Urinary bladder (tissue), 4 donors: ENCODE data around the gene KCTD3. TPM values are rescaled to one million over a fixed set of nuclear protein-coding genes. Genes with fewer than 3 reads are reported as not detected.

Experiments used
- DNase-seq: peaks from one replicate; pipeline ENCODE4 v3.0.0-alpha.2; 2015; ENCODE audit errors: extremely low spot score
- H3K27ac ChIP-seq: one replicate; pipeline ENCODE4 v1.5.1; 2013; ENCODE audit warnings: low read depth, mild to moderate bottlenecking, moderate library complexity
- H3K36me3 ChIP-seq: one replicate; pipeline ENCODE4 v1.6.1; 2013; ENCODE audit warnings: mild to moderate bottlenecking, moderate library complexity; ENCODE audit not compliant: insufficient read depth
- H3K4me1 ChIP-seq: one replicate; pipeline ENCODE4 v1.6.1; 2013; ENCODE audit warnings: mild to moderate bottlenecking, moderate library complexity; ENCODE audit not compliant: insufficient read depth
- H3K4me3 ChIP-seq: one replicate; pipeline ENCODE4 v1.5.1; 2013; ENCODE audit warnings: low read depth, low read length
- WGBS: extraction: QIAGEN DNeasy Blood & Tissue Kit; methylation state at CpG from one replicate; pipeline ENCODE4 v1.1.7; 2013; 5-methylcytosine and 5-hydroxymethylcytosine counted together
- polyA plus RNA-seq: library from polyadenylated mRNA; stranded (reverse); fragments of 200-250 nt; gene quantifications from one replicate; pipeline ENCODE4 v1.2.3, GENCODE V29; 2013
- total RNA-seq: library from RNA; depleted of rRNA; stranded (reverse); fragments of >200 nt; gene quantifications from one replicate; pipeline ENCODE4 v1.2.3, GENCODE V29; 2014
- donor health status: healthy with polysubstance abuse.
- donor health status: healthy.

Gene KCTD3
- total and polyA plus RNA-seq, 2 donors = 37.8 to 93.6 TPM

DNA sequence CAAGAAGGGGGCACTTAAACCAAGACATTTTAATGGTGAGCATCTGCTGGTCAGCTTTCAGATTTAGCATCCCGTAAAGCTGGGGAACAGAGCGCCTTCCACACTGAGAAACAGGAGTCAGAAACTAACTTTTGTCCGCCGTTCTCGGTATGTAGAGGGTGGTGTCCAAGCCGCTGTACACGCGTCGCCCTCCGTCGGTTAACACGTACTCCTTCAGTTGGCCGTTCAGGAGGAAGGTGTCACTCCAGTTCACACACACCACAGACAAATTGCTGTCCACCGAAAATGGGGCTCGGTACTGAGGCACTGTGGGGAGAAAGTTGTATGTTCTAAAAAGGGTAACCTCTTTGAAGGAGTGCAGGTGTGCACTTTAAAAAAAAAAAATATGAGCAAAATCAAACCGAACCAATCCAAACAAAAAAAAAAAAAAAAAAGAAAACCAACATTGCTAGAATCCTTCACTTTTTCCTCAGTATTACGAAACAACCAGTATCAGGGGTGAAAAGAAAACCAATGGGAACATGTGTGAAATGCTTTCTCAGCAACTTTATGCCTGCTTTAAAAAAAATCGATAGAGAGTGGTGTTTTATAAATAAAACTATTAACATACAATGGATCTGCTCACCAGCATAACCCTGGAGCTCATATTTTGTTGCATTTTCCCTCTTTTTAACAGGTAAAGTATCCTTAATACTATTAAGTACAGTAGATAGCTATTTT lies 73.5 kb downstream of the KCTD3 start:
- Histone ChIP-seq H3K4me1 (peaks cover 1% of the 10 kb centered on the region), H3K36me3 (no peaks in the 10 kb centered on the region), H3K4me3 (no peak overlapping the region), H3K27ac (no peak overlapping the region)
- 92% methylated on average over 18 of the region's 18 CpGs for WGBS
- DNase-seq = no peak

DNA sequence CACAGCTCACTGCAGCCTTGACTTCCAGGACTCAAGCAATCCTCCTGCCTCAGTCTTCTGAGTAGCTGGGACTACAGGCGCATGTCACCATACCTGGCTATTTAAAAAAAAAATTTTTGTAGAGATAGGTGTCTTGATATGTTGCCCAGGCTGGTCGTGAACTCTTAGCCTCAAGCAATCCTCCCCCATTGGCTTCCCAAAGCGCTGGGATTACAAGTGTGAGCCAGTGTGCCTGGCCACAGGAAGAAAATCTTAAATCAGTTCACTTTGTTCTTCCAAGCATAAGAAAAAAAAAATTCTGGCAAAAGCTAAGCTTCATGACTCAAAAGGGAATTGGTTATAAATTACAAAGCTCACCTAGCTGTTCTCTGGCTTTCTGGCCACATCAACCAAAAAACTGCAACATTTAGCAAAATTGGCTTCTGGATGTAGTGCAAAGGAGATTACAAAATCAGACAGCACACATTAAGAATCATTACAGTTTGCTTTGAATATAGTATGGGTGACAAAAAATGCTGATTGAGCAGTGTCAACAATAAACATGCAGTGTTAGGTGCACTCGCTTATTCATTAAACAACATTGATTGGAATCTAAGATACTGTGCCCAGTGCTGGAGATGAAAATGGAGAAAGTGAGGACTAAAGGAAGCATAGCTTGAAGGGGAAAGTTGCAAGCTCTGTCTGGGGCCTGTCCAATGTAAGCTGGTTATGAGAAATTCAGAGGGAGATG lies 76.7 kb downstream of the KCTD3 start:
- no peak overlapping the region for H3K4me3 ChIP-seq
- DNase-seq = no peak
- H3K27ac ChIP-seq = no peak overlapping the region
- 91% methylated on average over 4 of the region's 4 CpGs for WGBS
- H3K36me3 ChIP-seq = no peaks in the 10 kb centered on the region
- H3K4me1 ChIP-seq = no peaks in the 10 kb centered on the region

DNA sequence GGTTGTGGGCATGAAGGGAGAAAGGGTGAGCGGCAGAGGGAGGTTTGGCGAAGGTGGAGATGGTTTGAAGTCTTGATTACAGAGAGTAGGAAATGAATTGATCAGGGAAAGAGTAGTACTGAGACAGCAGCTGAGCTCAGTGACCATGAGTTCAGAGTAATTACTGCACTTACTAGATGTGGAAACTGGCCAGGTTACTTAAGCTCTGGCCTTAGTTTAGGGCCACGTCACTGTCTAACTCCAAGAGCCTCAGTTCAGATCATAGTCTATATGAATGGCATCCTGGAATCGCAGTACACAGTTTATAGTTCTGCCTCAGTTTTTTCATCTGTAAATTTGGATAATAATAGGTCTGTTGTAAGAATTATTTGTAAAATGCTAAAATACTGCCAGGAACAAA lies 78.1 kb downstream of the KCTD3 start:
- no peak for DNase-seq
- Histone ChIP-seq H3K36me3 (no peaks in the 10 kb centered on the region), H3K4me1 (no peaks in the 10 kb centered on the region), H3K27ac (no peak overlapping the region), H3K4me3 (no peak overlapping the region)
- WGBS = 91% methylated on average over 4 of the region's 4 CpGs

DNA sequence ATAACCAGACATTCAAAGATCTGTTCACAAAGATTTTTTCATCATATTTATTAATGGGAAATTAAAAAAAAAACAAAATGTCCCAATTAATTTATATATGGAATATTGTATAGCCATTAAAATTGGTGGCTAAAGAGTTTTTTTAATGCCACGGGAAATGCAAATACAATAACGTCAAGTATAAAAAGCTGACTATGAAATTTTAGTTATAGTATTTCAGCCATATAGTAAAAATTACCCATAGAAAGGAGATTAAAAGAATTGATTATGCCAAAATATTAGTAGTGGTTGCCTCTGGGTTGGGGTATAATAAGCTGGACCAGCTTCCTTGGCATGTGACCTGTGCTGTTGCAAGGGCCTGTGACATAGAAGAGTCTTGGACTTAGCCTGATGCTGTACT lies 78.8 kb downstream of the KCTD3 start:
- no peaks in the 10 kb centered on the region for H3K36me3 ChIP-seq
- no peak for DNase-seq
- H3K4me3 ChIP-seq = no peak overlapping the region
- 94% methylated on average over 2 of the region's 2 CpGs for WGBS
- no peak overlapping the region for H3K27ac ChIP-seq
- no peaks in the 10 kb centered on the region for H3K4me1 ChIP-seq

DNA sequence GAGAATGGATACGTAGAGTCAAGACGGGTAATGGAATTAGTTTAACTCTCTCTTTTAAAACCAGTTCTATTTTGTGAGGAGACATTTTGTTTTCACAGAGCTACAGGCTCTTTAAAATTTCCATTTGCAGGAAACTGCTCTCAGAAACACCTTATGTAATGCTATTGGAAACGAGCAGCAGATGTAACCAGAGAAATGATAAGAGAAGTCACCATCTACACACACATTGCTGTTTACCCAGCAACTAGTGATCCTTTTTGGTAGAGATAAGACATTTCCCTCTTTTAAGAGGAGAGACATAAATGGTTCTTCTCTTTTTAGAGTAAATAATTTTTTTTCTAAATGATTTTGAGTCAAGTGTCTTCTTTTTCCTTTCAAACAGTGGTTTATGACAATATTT lies 80.6 kb downstream of the KCTD3 start:
- WGBS = 48% methylated on average over 3 of the region's 3 CpGs
- no peak overlapping the region for H3K4me3 ChIP-seq
- H3K4me1 ChIP-seq = no peaks in the 10 kb centered on the region
- DNase-seq = no peak
- no peak overlapping the region for H3K27ac ChIP-seq
- H3K36me3 ChIP-seq = no peaks in the 10 kb centered on the region

- H3K4me3 ChIP-seq = no peak overlapping the region
- no peak overlapping the region for H3K27ac ChIP-seq
- WGBS = 92% methylated on average over 4 of the region's 4 CpGs
- no peak for DNase-seq
- no peaks in the 10 kb centered on the region for H3K36me3 ChIP-seq
- H3K4me1 ChIP-seq = no peaks in the 10 kb centered on the region
Observed at GRCh38 chr1:215648957-215649356, 81.9 kb downstream of the KCTD3 start.

GRCh38 chr1:215650446-215651149 lies 83.5 kb downstream of the KCTD3 start:
- no peak for DNase-seq
- Histone ChIP-seq H3K4me3 (no peak overlapping the region), H3K4me1 (no peaks in the 10 kb centered on the region), H3K36me3 (no peaks in the 10 kb centered on the region), H3K27ac (no peak overlapping the region)
- 57% methylated on average over 9 of the region's 9 CpGs for WGBS

- H3K27ac ChIP-seq = no peak overlapping the region
- no peaks in the 10 kb centered on the region for H3K36me3 ChIP-seq
- no peak overlapping the region for H3K4me3 ChIP-seq
- H3K4me1 ChIP-seq = no peaks in the 10 kb centered on the region
- no peak for DNase-seq
- 37% methylated on average over 3 of the region's 3 CpGs for WGBS
Observed at GRCh38 chr1:215651867-215652266, 84.8 kb downstream of the KCTD3 start.

GRCh38 chr1:215652371-215652770 lies 85.3 kb downstream of the KCTD3 start:
- no peaks in the 10 kb centered on the region for H3K36me3 ChIP-seq
- WGBS = 65% methylated on average over 1 of the region's 1 CpG
- no peak overlapping the region for H3K27ac ChIP-seq
- H3K4me3 ChIP-seq = no peak overlapping the region
- DNase-seq = no peak
- H3K4me1 ChIP-seq = no peaks in the 10 kb centered on the region

DNA sequence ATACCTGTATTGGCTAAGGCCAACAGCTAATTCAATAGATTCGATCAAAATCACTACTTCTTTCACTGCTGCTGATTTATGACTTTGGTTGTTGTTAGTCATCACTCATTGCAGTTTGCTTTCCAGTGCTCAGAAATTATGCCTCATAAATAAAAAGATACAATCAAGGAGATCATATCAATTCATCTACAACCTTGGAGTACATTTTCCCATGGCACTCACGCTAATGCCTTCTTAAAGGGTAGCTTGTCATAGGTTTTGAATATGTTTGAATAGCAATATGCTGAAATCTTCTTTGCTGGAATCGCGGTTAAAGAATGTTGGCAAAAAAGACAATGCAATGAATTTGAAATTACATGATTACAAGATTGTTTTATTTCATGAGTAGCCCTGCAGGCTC lies 89.9 kb downstream of the KCTD3 start:
- Histone ChIP-seq H3K4me1 (no peaks in the 10 kb centered on the region), H3K27ac (no peak overlapping the region), H3K36me3 (no peaks in the 10 kb centered on the region), H3K4me3 (no peak overlapping the region)
- no peak for DNase-seq
- 85% methylated on average over 4 of the region's 4 CpGs for WGBS

- no peak for DNase-seq
- H3K27ac ChIP-seq = no peak overlapping the region
- no peaks in the 10 kb centered on the region for H3K36me3 ChIP-seq
- H3K4me3 ChIP-seq = no peak overlapping the region
- H3K4me1 ChIP-seq = no peaks in the 10 kb centered on the region
Observed at GRCh38 chr1:215660259-215660658, 93.2 kb downstream of the KCTD3 start.

- DNase-seq = no peak
- no peaks in the 10 kb centered on the region for H3K36me3 ChIP-seq
- no peaks in the 10 kb centered on the region for H3K4me1 ChIP-seq
- 80% methylated on average over 1 of the region's 1 CpG for WGBS
- H3K4me3 ChIP-seq = no peak overlapping the region
- H3K27ac ChIP-seq = no peak overlapping the region
Observed at GRCh38 chr1:215661033-215661432, 93.9 kb downstream of the KCTD3 start.

GRCh38 chr1:215665215-215665614 lies 98.1 kb downstream of the KCTD3 start:
- DNase-seq = no peak
- WGBS = 80% methylated on average over 4 of the region's 4 CpGs
- Histone ChIP-seq H3K4me3 (no peak overlapping the region), H3K36me3 (no peaks in the 10 kb centered on the region), H3K27ac (no peak overlapping the region), H3K4me1 (no peaks in the 10 kb centered on the region)

DNA sequence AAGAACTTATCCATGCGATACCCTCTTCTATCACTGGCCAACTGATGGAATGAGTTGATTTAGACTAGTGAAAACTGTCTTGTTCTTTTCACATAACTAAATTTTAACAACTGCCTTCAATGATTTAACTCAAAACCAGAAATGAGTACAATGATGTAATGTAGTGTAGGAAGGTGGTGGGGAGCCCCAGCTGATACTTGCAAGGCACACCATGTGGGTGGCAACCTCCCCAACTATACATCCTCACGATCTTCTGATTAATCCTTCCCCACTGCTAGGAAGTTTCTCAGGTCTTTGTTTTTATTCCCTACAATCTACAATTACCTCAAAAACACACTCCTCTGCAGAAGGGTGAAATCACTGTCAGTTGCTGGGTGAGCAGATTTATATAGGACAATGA lies 100.7 kb downstream of the KCTD3 start:
- WGBS = 85% methylated on average over 2 of the region's 2 CpGs
- DNase-seq = no peak
- H3K36me3 ChIP-seq = no peaks in the 10 kb centered on the region
- no peak overlapping the region for H3K4me3 ChIP-seq
- H3K27ac ChIP-seq = no peak overlapping the region
- H3K4me1 ChIP-seq = no peaks in the 10 kb centered on the region
